HG02571 (cell line): ENCODE data around the gene SATB2.

Experiments used
- ATAC-seq: cut with Tn5 transposase; IDR thresholded peaks from one replicate; pipeline ENCODE4 v1.9.1; 2021; ENCODE audit warnings: mild to moderate bottlenecking, moderate library complexity; ENCODE audit not compliant: unreplicated experiment

SATB2 gene

GRCh38 chr2:199455210-199455544 is 2.6 kb downstream of the SATB2 start:
- no peak for ATAC-seq

GRCh38 chr2:199452991-199453379 is 4.8 kb downstream of the SATB2 start:
- no peak for ATAC-seq

GRCh38 chr2:199452260-199452990 is 5.3 kb downstream of the SATB2 start:
- no peak for ATAC-seq

- no peak for ATAC-seq
Observed at GRCh38 chr2:199449956-199450355, 7.8 kb downstream of the SATB2 start.

- ATAC-seq = no peak
Observed at GRCh38 chr2:199449455-199449854, 8.3 kb downstream of the SATB2 start.

- no peak for ATAC-seq
Observed at GRCh38 chr2:199446996-199447576, 10.7 kb downstream of the SATB2 start.

- ATAC-seq = no peak
Observed at GRCh38 chr2:199444749-199445148, 13.0 kb downstream of the SATB2 start.

- ATAC-seq = no peak
Observed at GRCh38 chr2:199443589-199444130, 14.1 kb downstream of the SATB2 start.

GRCh38 chr2:199442173-199442572 is 15.6 kb downstream of the SATB2 start:
- no peak for ATAC-seq

GRCh38 chr2:199441759-199442158 is 16.0 kb downstream of the SATB2 start:
- no peak for ATAC-seq

GRCh38 chr2:199440118-199440517 is 17.6 kb downstream of the SATB2 start:
- no peak for ATAC-seq

GRCh38 chr2:199439542-199439941 is 18.2 kb downstream of the SATB2 start:
- ATAC-seq = no peak

- no peak for ATAC-seq
Observed at GRCh38 chr2:199439066-199439465, 18.7 kb downstream of the SATB2 start.

GRCh38 chr2:199434555-199434954 is 23.2 kb downstream of the SATB2 start:
- ATAC-seq = no peak

GRCh38 chr2:199433204-199433832 is 24.4 kb downstream of the SATB2 start:
- no peak for ATAC-seq

- no peak for ATAC-seq
Observed at GRCh38 chr2:199431746-199432213, 26.0 kb downstream of the SATB2 start.

- no peak for ATAC-seq
Observed at GRCh38 chr2:199430214-199430613, 27.5 kb downstream of the SATB2 start.

- ATAC-seq = no peak
Observed at GRCh38 chr2:199428291-199428690, 29.4 kb downstream of the SATB2 start.

- ATAC-seq = no peak
Observed at GRCh38 chr2:199424160-199424559, 33.6 kb downstream of the SATB2 start.

GRCh38 chr2:199419428-199419827 is 38.3 kb downstream of the SATB2 start:
- no peak for ATAC-seq

- no peak for ATAC-seq
Observed at GRCh38 chr2:199414465-199414864, 43.3 kb downstream of the SATB2 start.

- no peak for ATAC-seq
Observed at GRCh38 chr2:199414001-199414400, 43.7 kb downstream of the SATB2 start.
